Fibroblast of the aortic adventitia (primary cell): ENCODE results near the gene PLCL1. TPM values are rescaled to one million over a fixed set of nuclear protein-coding genes. Genes with fewer than 3 reads are reported as not detected.

Experiments used
- DNase-seq: peaks from one replicate; pipeline ENCODE4 v3.0.0-alpha.2; 2010; ENCODE audit warnings: low read depth
- H3K4me3 ChIP-seq: 2 replicates; pipeline ENCODE4 v1.5.1; 2011; ENCODE audit warnings: low read depth, mild to moderate bottlenecking, control low read depth, low read length, moderate library complexity
- total RNA-seq: library from RNA; depleted of rRNA; stranded (reverse); fragments of >200 nt; gene quantifications from 2 replicates; pipeline ENCODE4 v1.2.3, GENCODE V29; 2012; ENCODE audit warnings: low replicate concordance
- TF ChIP-seq, protein P1 (sequence below): IDR thresholded peaks from 2 replicates; pipeline ENCODE4 v1.5.1; 2011; ENCODE audit warnings: mild to moderate bottlenecking, low read length, control low read depth, inconsistent platforms; ENCODE audit not compliant: insufficient read depth

The PLCL1 gene
- total RNA-seq, 1 donor: 17.7 TPM

DNA sequence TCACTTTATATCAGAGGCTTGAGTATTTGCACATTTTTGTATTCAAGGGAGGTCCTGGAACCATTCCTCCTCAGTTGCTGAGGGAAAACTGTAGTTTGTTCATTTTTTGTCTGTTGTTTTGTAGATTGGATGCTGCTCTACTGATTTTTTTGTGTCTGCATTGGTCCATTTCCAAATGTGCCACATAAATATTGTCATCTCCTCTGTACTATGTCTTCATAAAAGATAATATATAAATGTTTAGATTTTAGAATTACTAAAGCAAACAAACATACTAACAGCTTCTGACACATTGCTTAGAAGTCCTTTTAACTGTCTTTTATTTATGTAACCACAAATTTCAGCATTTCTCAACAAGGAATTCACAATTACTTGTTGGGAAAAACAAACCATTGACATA, 356.8 kb downstream of the PLCL1 start:
- TF ChIP-seq, protein P1, sequence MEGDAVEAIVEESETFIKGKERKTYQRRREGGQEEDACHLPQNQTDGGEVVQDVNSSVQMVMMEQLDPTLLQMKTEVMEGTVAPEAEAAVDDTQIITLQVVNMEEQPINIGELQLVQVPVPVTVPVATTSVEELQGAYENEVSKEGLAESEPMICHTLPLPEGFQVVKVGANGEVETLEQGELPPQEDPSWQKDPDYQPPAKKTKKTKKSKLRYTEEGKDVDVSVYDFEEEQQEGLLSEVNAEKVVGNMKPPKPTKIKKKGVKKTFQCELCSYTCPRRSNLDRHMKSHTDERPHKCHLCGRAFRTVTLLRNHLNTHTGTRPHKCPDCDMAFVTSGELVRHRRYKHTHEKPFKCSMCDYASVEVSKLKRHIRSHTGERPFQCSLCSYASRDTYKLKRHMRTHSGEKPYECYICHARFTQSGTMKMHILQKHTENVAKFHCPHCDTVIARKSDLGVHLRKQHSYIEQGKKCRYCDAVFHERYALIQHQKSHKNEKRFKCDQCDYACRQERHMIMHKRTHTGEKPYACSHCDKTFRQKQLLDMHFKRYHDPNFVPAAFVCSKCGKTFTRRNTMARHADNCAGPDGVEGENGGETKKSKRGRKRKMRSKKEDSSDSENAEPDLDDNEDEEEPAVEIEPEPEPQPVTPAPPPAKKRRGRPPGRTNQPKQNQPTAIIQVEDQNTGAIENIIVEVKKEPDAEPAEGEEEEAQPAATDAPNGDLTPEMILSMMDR: no peak
- DNase-seq: no peak

DNA sequence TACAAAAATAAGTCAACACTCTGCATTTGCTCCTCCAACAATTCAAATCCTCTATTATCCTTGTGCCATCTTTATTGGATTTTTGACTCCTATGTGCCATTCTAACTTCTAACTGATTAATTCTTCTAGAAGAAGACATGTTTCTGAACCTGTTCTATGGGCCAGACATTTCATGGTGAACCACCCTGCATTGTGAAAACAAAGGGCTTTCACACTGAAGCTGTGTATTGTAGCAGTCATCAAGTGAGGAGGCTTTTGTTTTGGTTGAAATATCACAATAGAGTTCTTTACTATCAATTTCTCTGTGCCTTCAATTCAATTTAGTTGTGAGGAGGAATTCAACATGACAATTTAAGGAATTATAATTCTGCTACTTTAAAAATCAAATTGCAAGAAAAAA, 357.9 kb downstream of the PLCL1 start:
- DNase-seq: no peak
- TF ChIP-seq, protein P1: no peak
- H3K4me3 ChIP-seq: no peak overlapping the region

More for the DNA sequence above, 356.8 kb downstream of the PLCL1 start:
- H3K4me3 ChIP-seq: no peak overlapping the region

DNA sequence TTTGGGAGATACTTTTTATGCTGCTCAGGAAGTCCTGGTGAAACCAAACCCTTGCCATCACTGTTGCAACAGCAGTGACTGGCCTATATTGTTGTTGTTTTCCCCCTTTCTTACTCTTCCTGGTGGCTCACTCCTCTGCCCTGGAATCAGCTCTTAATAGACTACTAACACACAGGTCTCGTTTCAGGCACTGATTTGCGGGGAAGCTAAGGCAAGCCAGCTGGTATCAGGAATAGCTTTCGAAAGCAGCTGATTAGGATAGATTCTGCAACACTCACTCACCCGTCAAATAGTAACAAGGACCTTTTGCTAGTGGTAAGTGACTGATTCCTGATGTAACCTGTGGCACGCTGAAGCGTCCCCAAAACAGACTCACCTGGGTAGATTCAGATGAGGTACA, 360.4 kb downstream of the PLCL1 start:
- TF ChIP-seq, protein P1: no peak
- no peak for DNase-seq
- no peak overlapping the region for H3K4me3 ChIP-seq

DNA sequence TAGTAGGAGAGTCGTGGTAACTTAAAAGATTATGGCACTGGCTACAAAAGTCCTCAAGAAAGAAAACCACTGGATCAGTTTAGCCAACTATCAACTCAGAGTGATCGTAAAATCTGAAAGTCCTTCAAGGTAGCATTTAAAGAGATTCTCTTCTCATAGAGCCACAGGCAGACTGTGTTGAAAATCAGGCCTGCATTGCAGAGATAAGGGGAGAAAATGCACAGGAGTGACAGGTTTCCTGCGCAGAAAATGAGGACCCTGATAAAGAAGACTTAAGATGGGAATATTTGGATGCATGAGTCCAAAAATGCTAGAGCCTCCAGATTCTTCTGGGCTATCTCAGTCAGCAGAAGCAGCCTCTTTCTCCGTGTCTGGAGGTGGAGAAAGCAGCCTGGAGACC, 360.9 kb downstream of the PLCL1 start:
- TF ChIP-seq, protein P1: no peak
- DNase-seq: no peak
- no peak overlapping the region for H3K4me3 ChIP-seq

DNA sequence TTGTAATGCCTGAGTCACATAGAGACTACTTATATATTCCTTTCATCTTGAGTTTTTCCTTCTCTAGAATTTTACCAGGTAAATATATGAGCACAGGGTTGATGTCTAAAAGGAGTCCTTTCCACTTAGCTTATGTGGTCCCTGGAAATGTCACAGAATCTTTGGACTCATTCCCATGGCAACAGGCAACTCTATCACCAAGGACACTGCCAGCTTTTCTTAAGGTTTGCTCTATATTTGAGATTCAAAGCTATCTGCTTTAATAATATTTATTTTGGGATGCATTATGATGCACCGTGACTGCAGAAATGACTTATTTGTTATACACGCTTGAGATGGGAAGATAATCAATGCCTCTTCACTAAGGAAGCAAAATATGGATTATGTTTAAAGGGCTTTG, 363.0 kb downstream of the PLCL1 start:
- TF ChIP-seq, protein P1: no peak
- H3K4me3 ChIP-seq: no peak overlapping the region
- no peak for DNase-seq

DNA sequence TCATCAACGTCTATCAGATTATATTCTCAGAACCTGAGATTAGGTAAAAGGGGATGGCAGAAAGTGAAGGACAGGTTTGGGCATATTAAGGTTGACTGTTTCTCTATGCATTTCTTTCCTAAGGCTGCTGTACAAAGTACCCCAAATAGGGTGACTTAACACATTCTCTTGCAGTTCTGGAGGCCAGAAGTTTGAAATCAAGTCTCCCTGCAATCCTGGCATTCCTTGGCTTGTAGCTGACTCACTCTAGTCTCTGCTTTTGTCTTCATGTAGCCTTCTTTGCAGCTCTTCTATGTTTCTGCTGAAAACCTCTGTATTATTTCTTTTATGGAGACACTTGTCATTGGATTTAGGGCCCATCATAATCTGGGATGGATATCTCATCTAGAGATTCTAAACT, 364.3 kb downstream of the PLCL1 start:
- TF ChIP-seq, protein P1: no peak
- DNase-seq: peak; percentile 9
- H3K4me3 ChIP-seq: no peak overlapping the region

DNA sequence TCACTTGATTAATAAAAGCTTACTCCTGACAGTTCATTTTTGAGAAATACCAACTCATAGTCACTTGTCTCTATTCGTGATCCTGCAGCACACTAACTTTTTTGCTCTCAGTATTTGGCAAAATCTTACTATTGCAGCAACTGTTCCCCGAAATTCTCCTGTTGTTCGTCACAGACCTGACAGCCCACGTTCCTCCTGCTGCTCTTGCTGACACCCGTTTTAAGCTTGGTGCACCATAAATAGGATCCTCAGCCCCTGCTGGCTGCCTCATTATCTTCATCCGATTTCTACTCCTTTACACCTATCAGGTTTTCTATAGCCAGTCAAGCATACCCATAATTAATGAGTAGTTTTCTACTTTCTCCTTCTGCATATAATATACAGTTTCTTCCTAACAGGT, 368.8 kb downstream of the PLCL1 start:
- no peak overlapping the region for H3K4me3 ChIP-seq
- peak; percentile 30 for DNase-seq
- TF ChIP-seq, protein P1: no peak
